Heart left ventricle (tissue), 16 donors: ENCODE results near the gene CEACAM21. TPM values are rescaled to one million over a fixed set of nuclear protein-coding genes. Genes with fewer than 3 reads are reported as not detected.

Experiments
- ATAC-seq, 4 donors: fragments of 200-7000 bp; cut with Tn5 transposase; one replicate each; pipeline ENCODE4 v1.9.1; 2020 to 2022; ENCODE audit warnings: moderate library complexity in 4 of 4, mild to moderate bottlenecking in 3 of 4, moderate number of reproducible peaks in 1 of 4
- DNase-seq, 5 donors: peaks; one replicate each; pipeline ENCODE4 v3.0.0-alpha.2; 2020
- H3K27ac ChIP-seq, 12 donors: fragments of 200-600 bp; sonication (generic) in 4 of 12; one replicate each; pipeline versions ENCODE4 v1.5.0 to v1.8.0; 2016 to 2022; ENCODE audit warnings: mild to moderate bottlenecking in 2 of 12
- H3K27me3 ChIP-seq, 9 donors: fragments of 200-600 bp; sonication (generic) in 2 of 9; one replicate each; pipeline versions ENCODE4 v1.5.1 to v1.8.0; 2016 to 2022; ENCODE audit warnings: mild to moderate bottlenecking in 3 of 9
- H3K36me3 ChIP-seq, 9 donors: fragments of 200-600 bp; sonication (generic) in 2 of 9; one replicate each; pipeline versions ENCODE4 v1.5.0 to v1.8.0; 2018 to 2022; ENCODE audit warnings: mild to moderate bottlenecking in 2 of 9
- H3K4me1 ChIP-seq, 12 donors: fragments of 200-600 bp; sonication (generic) in 4 of 12; one replicate each; pipeline versions ENCODE4 v1.5.0 to v1.8.0; 2016 to 2022; ENCODE audit warnings: mild to moderate bottlenecking in 3 of 12
- H3K4me3 ChIP-seq, 12 donors: fragments of 200-600 bp; sonication (generic) in 4 of 12; one replicate each; pipeline versions ENCODE4 v1.5.0 to v1.8.0; 2017 to 2022; ENCODE audit warnings: mild to moderate bottlenecking in 9 of 12, moderate library complexity in 4 of 12
- H3K9me3 ChIP-seq, 12 donors: fragments of 200-600 bp; sonication (generic) in 4 of 12; one replicate each; pipeline versions ENCODE4 v1.5.0 to v1.8.0; 2016 to 2022; ENCODE audit warnings: mild to moderate bottlenecking in 1 of 12
- POLR2A ChIP-seq, 2 donors: fragments of 450-650 bp; IDR thresholded peaks; one replicate each; pipeline ENCODE4 v1.6.1; 2017; ENCODE audit warnings: antibody characterized with exemption in 2 of 2, mild to moderate bottlenecking in 2 of 2, moderate library complexity in 2 of 2
- WGBS, 4 donors: extraction: QIAGEN DNeasy Blood & Tissue Kit in 2 of 4; methylation state at CpG; one replicate each; pipeline versions ENCODE4 v1.1.5 to v1.1.7; 2013 to 2018; 5-methylcytosine and 5-hydroxymethylcytosine counted together
- intact Hi-C, 10 donors: fragments of 100-400 bp; cut with DNase I; formaldehyde crosslinking; loops; one replicate each; pipeline versions ENCODE4 v1.11.1 to v1.14.2; 2022
- polyA plus RNA-seq, 2 donors: library from polyadenylated mRNA; stranded (reverse); fragments of 200-250 nt; gene quantifications; one replicate each; pipeline ENCODE4 v1.2.3, GENCODE V29; 2013
- total RNA-seq, 9 donors: library from RNA; depleted of rRNA in 2 of 9; stranded (reverse); fragments of >200 nt in 2 of 9; fragmentation: NEBNext Ultra II Directional in 3 of 9; extraction: Animal tissue kit (Norgen Biotek cat#: 25700) in 3 of 9; gene quantifications; one replicate each; pipeline versions ENCODE4 v1.1.0 to v1.2.4, GENCODE V29; 2016 to 2023
- donor health status: ischemic (EF 13 %, LVEDD 7.1; RV severe dilation, severe dysfunction).
- donor health status: healthy with polysubstance abuse.
- donor health status: DM: no; HTN: yes; CAD: no.
- donor health status: DM: no; HTN: no; CAD: no.
- donor health status: ischemic (EF 25% LVEDD 6.9; RV normal size, moderate dysfunction).
- donor health status: ischemic (EF 25% LVEDD 5.7; RV mildly dilated, moderate dysfunction).
- donor health status: healthy.
- donor health status: DM: yes; HTN: yes; CAD: no.
- donor health status: ischemic (EF 35%, LVEDD 5.7; RV mildly dilated, moderate dysfunction).
- donor health status: nonischemic (EF 11% LVEDD 7.7; RV severe dilation, severe dysfunction).
- donor health status: DM: yes; HTN: yes; CAD: no.
- donor health status: PGD.
- donor health status: ischemic (EF 29% LVEDD 5.4; RV normal size, mild dysfunction).
- donor health status: nonischemic (EF 23%, LVEDD 6.1; RV moderate dilation, normal function).

CEACAM21 gene
- total and polyA plus RNA-seq, 11 donors = 0.27 to 5.7 (median 0.56) TPM; not detected in 2

DNA sequence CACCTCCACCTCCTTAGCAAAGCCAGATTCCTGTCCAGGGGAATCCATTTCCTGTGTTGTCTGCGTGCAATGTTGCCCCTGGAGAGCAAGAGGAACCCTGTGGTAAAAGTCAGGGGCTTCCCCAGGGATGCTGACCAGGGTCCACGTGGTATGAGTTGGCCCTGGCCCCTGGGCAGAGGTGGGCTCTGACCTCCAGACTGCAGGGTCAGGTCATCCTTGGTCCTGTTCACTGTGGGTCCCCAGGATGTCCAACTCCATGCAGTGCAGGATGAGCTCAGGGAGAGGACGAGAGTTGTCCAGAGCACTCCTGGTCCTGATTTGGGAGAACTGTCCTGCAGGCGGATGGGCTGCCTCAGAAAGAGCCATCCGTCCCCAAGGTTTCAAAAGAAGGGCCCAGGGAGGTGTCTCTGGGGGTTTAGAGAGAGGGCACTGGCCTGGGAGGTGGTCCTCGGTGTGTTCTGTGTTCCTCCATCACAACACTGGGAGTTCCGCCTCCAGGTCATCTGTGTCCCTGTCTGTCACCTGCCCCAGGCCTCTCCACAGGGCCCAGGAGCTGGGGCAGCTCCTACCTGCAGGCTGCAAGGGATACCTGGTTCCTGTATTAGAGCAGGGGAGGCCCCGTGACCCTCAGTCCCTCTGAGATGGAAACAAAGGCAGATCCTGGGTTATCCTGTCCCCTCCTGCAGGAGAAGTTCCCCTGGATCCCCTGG is 52.2 kb downstream of the CEACAM21 start:
- DNase-seq (no peak), ATAC-seq (no peak)
- Histone ChIP-seq H3K27me3 (peaks cover 0 to 26% (median 0%) of the 10 kb centered on the region in 9 donors), H3K4me3 (no peak overlapping the region), H3K27ac (no peak overlapping the region), H3K36me3 (no peaks in the 10 kb centered on the region), H3K9me3 (peaks cover 0 to 21% (median 6%) of the 10 kb centered on the region in 12 donors), H3K4me1 (peaks cover 0 to 17% (median 0%) of the 10 kb centered on the region in 12 donors)
- intact Hi-C loops = no loop called here
- TF ChIP-seq POLR2A (IDR thresholded peaks at IDR 0.05) = no peak
- WGBS, 4 donors = 54 to 63% (median 60%) methylated on average over 6 to 8 of the region's 8 CpGs

Other genes starting within 250 kb of the CEACAM21 start
- 10 to 100 TPM in 8 of 9 donors, 1 to 10 TPM in 1; 9.4 to 68.8 (median 13.9) TPM for gene TGFB1, start 222.2 kb upstream of the CEACAM21 start, total RNA-seq
- gene TGFB1, start 222.2 kb upstream of the CEACAM21 start, polyA plus RNA-seq = 10 to 100 TPM; 13.4 to 24.0 TPM
- gene B9D2, start 212.0 kb upstream of the CEACAM21 start, total RNA-seq = 1 to 10 TPM; 2.0 to 5.1 (median 3.3) TPM
- 10 to 100 TPM in 1 of 2 donors, 1 to 10 TPM in 1; 1.9 to 14.6 TPM for gene B9D2, start 212.0 kb upstream of the CEACAM21 start, polyA plus RNA-seq
- gene TMEM91, start 199.6 kb upstream of the CEACAM21 start, total RNA-seq = 1 to 10 TPM; 1.0 to 5.4 (median 2.5) TPM
- gene TMEM91, start 199.6 kb upstream of the CEACAM21 start, polyA plus RNA-seq = 1 to 10 TPM; 2.5 to 6.7 TPM
- gene EXOSC5, start 178.8 kb upstream of the CEACAM21 start, total RNA-seq = 10 to 100 TPM in 8 of 9 donors, 1 to 10 TPM in 1; 9.6 to 18.6 (median 13.7) TPM
- 10 to 100 TPM; 21.2 to 40.4 TPM for gene EXOSC5, start 178.8 kb upstream of the CEACAM21 start, polyA plus RNA-seq
- 100 to 1,000 TPM in 2 of 9 donors, 10 to 100 TPM in 7; 32.0 to 149 (median 39.2) TPM for gene BCKDHA, start 178.3 kb upstream of the CEACAM21 start, total RNA-seq
- gene BCKDHA, start 178.3 kb upstream of the CEACAM21 start, polyA plus RNA-seq = 10 to 100 TPM; 39.1 to 74.4 TPM
- gene B3GNT8, start 148.8 kb upstream of the CEACAM21 start, total RNA-seq = 10 to 100 TPM in 3 of 9 donors, 1 to 10 TPM in 6; 6.4 to 11.5 (median 9.4) TPM
- gene B3GNT8, start 148.8 kb upstream of the CEACAM21 start, polyA plus RNA-seq = 10 to 100 TPM in 1 of 2 donors, 1 to 10 TPM in 1; 5.0 to 12.6 TPM
- gene DMAC2, start 136.3 kb upstream of the CEACAM21 start, total RNA-seq = 100 to 1,000 TPM in 6 of 9 donors, 10 to 100 TPM in 3; 67.9 to 138 (median 102) TPM
- gene DMAC2, start 136.3 kb upstream of the CEACAM21 start, polyA plus RNA-seq = 100 to 1,000 TPM; 121 to 130 TPM
- under 1 TPM in 1 of 9 donors, not detected in 8; 0.30 TPM for gene ERICH4, start 133.0 kb upstream of the CEACAM21 start, total RNA-seq
- gene ERICH4, start 133.0 kb upstream of the CEACAM21 start, polyA plus RNA-seq = under 1 TPM in 1 of 2 donors, not detected in 1; 0.10 TPM
- 1 to 10 TPM in 1 of 9 donors, under 1 TPM in 6, not detected in 2; 0.29 to 1.5 (median 0.35) TPM for gene CEACAM4, start 50.9 kb downstream of the CEACAM21 start, total RNA-seq
- gene CEACAM4, start 50.9 kb downstream of the CEACAM21 start, polyA plus RNA-seq = under 1 TPM; 0.46 to 0.49 TPM
- gene CEACAM7, start 112.1 kb downstream of the CEACAM21 start, total RNA-seq = under 1 TPM in 1 of 9 donors, not detected in 8; 0.26 TPM
- under 1 TPM in 1 of 2 donors, not detected in 1; 0.12 TPM for gene CEACAM7, start 112.1 kb downstream of the CEACAM21 start, polyA plus RNA-seq
- under 1 TPM in 1 of 9 donors, not detected in 8; 0.75 TPM for gene CEACAM5, start 132.5 kb downstream of the CEACAM21 start, total RNA-seq
- under 1 TPM in 1 of 2 donors, not detected in 1; 0.22 TPM for gene CEACAM5, start 132.5 kb downstream of the CEACAM21 start, polyA plus RNA-seq
- under 1 TPM in 2 of 9 donors, not detected in 7; 0.12 to 0.53 TPM for gene CEACAM6, start 179.4 kb downstream of the CEACAM21 start, total RNA-seq
- under 1 TPM in 1 of 2 donors, not detected in 1; 0.08 TPM for gene CEACAM6, start 179.4 kb downstream of the CEACAM21 start, polyA plus RNA-seq
- 1 to 10 TPM in 2 of 9 donors, not detected in 7; 1.6 to 2.0 TPM for gene CEACAM3, start 220.4 kb downstream of the CEACAM21 start, total RNA-seq
- gene CEACAM3, start 220.4 kb downstream of the CEACAM21 start, polyA plus RNA-seq = under 1 TPM in 1 of 2 donors, not detected in 1; 0.07 TPM